Stimulated activated naive B cell treated with anti-CD40 and anti-IgM and Interleukin-4, amounts not matched to agents 10 μg/mL and 1 μg/mL and 100 μg/mL, for 72 hours (primary cell): ENCODE measurements around the gene EPHB4.
A peak's percentile ranks its signal among the peaks of the same experiment; 100 is the strongest.

Experiments
- ATAC-seq, 2 donors: fragments of 150-1000 bp; cut with Tn5 transposase; replicated peaks; 2 replicates each; pipeline ENCODE4 v1.10.0; 2021; ENCODE audit warnings: moderate library complexity in 1 of 2
- DNase-seq: peaks from one replicate; pipeline ENCODE4 v3.0.0; 2021
- H3K27ac Mint-ChIP-seq: one replicate; pipeline ENCODE4 v1.8.0; 2022; ENCODE audit warnings: mild to moderate bottlenecking, mixed read lengths
- H3K27me3 Mint-ChIP-seq, 2 donors: one replicate each; pipeline ENCODE4 v1.8.0; 2022; ENCODE audit warnings: mixed read lengths in 2 of 2
- H3K36me3 Mint-ChIP-seq, 2 donors: one replicate each; pipeline ENCODE4 v1.8.0; 2022; ENCODE audit warnings: mixed read lengths in 2 of 2, mild to moderate bottlenecking in 1 of 2
- H3K4me1 Mint-ChIP-seq, 2 donors: one replicate each; pipeline ENCODE4 v1.8.0; 2022; ENCODE audit warnings: mixed read lengths in 2 of 2, mild to moderate bottlenecking in 1 of 2
- H3K4me3 Mint-ChIP-seq, 2 donors: one replicate each; pipeline ENCODE4 v1.8.0; 2022; ENCODE audit warnings: mild to moderate bottlenecking in 2 of 2, mixed read lengths in 2 of 2, moderate library complexity in 1 of 2
- H3K9me3 Mint-ChIP-seq, 2 donors: one replicate each; pipeline ENCODE4 v1.8.0; 2022; ENCODE audit warnings: mixed read lengths in 2 of 2, mild to moderate bottlenecking in 1 of 2

The EPHB4 gene

GRCh38 chr7:100827330-100828226 is at the start of gene EPHB4:
TSS of gene EPHB4 (minus strand) at chr7:100827523. CDS start at chr7:100827030, 493 bp downstream.
- no peaks in the 10 kb centered on the region for H3K9me3 Mint-ChIP-seq
- peaks cover 21 to 29% of the 10 kb centered on the region in 2 donors for H3K4me1 Mint-ChIP-seq
- H3K27ac Mint-ChIP-seq: no peak within 1 kb of the TSS
- H3K36me3 Mint-ChIP-seq: peaks cover 4 to 8% of the 10 kb centered on the region in 2 donors
- DNase-seq: no peak
- H3K4me3 Mint-ChIP-seq: peak within 1 kb of the TSS; percentile 82
- H3K27me3 Mint-ChIP-seq: peaks cover 53 to 74% of the 10 kb centered on the region in 2 donors
- ATAC-seq: peak; percentile 45 to 60

- Mint-ChIP-seq H3K4me1 (peaks cover 39 to 55% of the 10 kb centered on the region in 2 donors), H3K27me3 (no peaks in the 10 kb centered on the region), H3K27ac (peak overlapping the region; percentile 99), H3K36me3 (peaks cover 47 to 79% of the 10 kb centered on the region in 2 donors), H3K4me3 (peak overlapping the region; percentile 89 to 98), H3K9me3 (no peaks in the 10 kb centered on the region)
- ATAC-seq (peak; percentile 59 to 69), DNase-seq (no peak)
Observed at GRCh38 chr7:100875356-100875751, 48.0 kb upstream of the EPHB4 start.

GRCh38 chr7:100874577-100875355 is 47.4 kb upstream of the EPHB4 start, which contains the start of gene SRRT:
TSS of gene SRRT (plus strand) at chr7:100875103. CDS start at chr7:100875591, 488 bp downstream.
- no peaks in the 10 kb centered on the region for H3K27me3 Mint-ChIP-seq
- peak within 1 kb of the TSS; percentile 99 for H3K27ac Mint-ChIP-seq
- peak within 1 kb of the TSS; percentile 89 to 98 for H3K4me3 Mint-ChIP-seq
- H3K4me1 Mint-ChIP-seq: peaks cover 36 to 49% of the 10 kb centered on the region in 2 donors
- DNase-seq: peak; percentile 98
- no peaks in the 10 kb centered on the region for H3K9me3 Mint-ChIP-seq
- ATAC-seq: peak; percentile 95
- H3K36me3 Mint-ChIP-seq: peaks cover 47 to 74% of the 10 kb centered on the region in 2 donors

- H3K27ac Mint-ChIP-seq: peak overlapping the region; percentile 99
- peaks cover 33 to 44% of the 10 kb centered on the region in 2 donors for H3K4me1 Mint-ChIP-seq
- H3K27me3 Mint-ChIP-seq: no peaks in the 10 kb centered on the region
- DNase-seq (no peak), ATAC-seq (peak in 1 of 2 donors; percentile 1)
- H3K9me3 Mint-ChIP-seq: no peaks in the 10 kb centered on the region
- peak overlapping the region; percentile 89 to 98 for H3K4me3 Mint-ChIP-seq
- peaks cover 44 to 70% of the 10 kb centered on the region in 2 donors for H3K36me3 Mint-ChIP-seq
Observed at GRCh38 chr7:100874300-100874576, 46.9 kb upstream of the EPHB4 start.

- ATAC-seq (no peak), DNase-seq (no peak)
- Mint-ChIP-seq H3K27me3 (no peaks in the 10 kb centered on the region), H3K4me1 (peaks cover 33 to 45% of the 10 kb centered on the region in 2 donors), H3K9me3 (no peaks in the 10 kb centered on the region), H3K36me3 (peaks cover 41 to 67% of the 10 kb centered on the region in 2 donors), H3K27ac (peak overlapping the region; percentile 99), H3K4me3 (peak overlapping the region; percentile 89 to 98)
Observed at GRCh38 chr7:100873599-100874299, 46.4 kb upstream of the EPHB4 start.

GRCh38 chr7:100867776-100868485 is 40.6 kb upstream of the EPHB4 start:
- peak overlapping the region; percentile 89 to 92 for H3K4me3 Mint-ChIP-seq
- peaks cover 29 to 37% of the 10 kb centered on the region in 2 donors for H3K4me1 Mint-ChIP-seq
- peak; percentile 6 to 10 for ATAC-seq
- H3K36me3 Mint-ChIP-seq: peaks cover 28 to 42% of the 10 kb centered on the region in 2 donors
- H3K27ac Mint-ChIP-seq: peak overlapping the region; percentile 84
- no peaks in the 10 kb centered on the region for H3K27me3 Mint-ChIP-seq
- no peaks in the 10 kb centered on the region for H3K9me3 Mint-ChIP-seq
- no peak for DNase-seq

GRCh38 chr7:100867040-100867775 is 39.9 kb upstream of the EPHB4 start, which contains the start of gene TRIP6:
TSS of gene TRIP6 (plus strand) at chr7:100867387. CDS start at chr7:100867498, 111 bp downstream.
- Mint-ChIP-seq H3K4me3 (peak within 1 kb of the TSS; percentile 92 to 95), H3K27ac (peak within 1 kb of the TSS; percentile 98), H3K27me3 (no peaks in the 10 kb centered on the region), H3K4me1 (peaks cover 25 to 37% of the 10 kb centered on the region in 2 donors), H3K9me3 (no peaks in the 10 kb centered on the region), H3K36me3 (peaks cover 31 to 44% of the 10 kb centered on the region in 2 donors)
- ATAC-seq (peak; percentile 63 to 67), DNase-seq (peak; percentile 53)

- Mint-ChIP-seq H3K36me3 (peaks cover 33 to 46% of the 10 kb centered on the region in 2 donors), H3K27me3 (no peaks in the 10 kb centered on the region), H3K27ac (peak overlapping the region; percentile 98), H3K4me1 (peaks cover 25 to 37% of the 10 kb centered on the region in 2 donors), H3K4me3 (peak overlapping the region; percentile 92 to 95), H3K9me3 (no peaks in the 10 kb centered on the region)
- ATAC-seq (peak in 1 of 2 donors; percentile 6), DNase-seq (no peak)
Observed at GRCh38 chr7:100866729-100867039, 39.4 kb upstream of the EPHB4 start.

- peaks cover 21 to 37% of the 10 kb centered on the region in 2 donors for H3K4me1 Mint-ChIP-seq
- no peaks in the 10 kb centered on the region for H3K9me3 Mint-ChIP-seq
- H3K27ac Mint-ChIP-seq: peak overlapping the region; percentile 98
- peaks cover 29 to 42% of the 10 kb centered on the region in 2 donors for H3K36me3 Mint-ChIP-seq
- H3K27me3 Mint-ChIP-seq: no peaks in the 10 kb centered on the region
- peak overlapping the region; percentile 92 to 95 for H3K4me3 Mint-ChIP-seq
- peak; percentile 56 to 67 for ATAC-seq
- DNase-seq: no peak
Observed at GRCh38 chr7:100865938-100866728, 38.8 kb upstream of the EPHB4 start.

- peaks cover 19 to 37% of the 10 kb centered on the region in 2 donors for H3K4me1 Mint-ChIP-seq
- no peaks in the 10 kb centered on the region for H3K27me3 Mint-ChIP-seq
- H3K27ac Mint-ChIP-seq: peak overlapping the region; percentile 98
- H3K36me3 Mint-ChIP-seq: peaks cover 32 to 43% of the 10 kb centered on the region in 2 donors
- H3K9me3 Mint-ChIP-seq: no peaks in the 10 kb centered on the region
- ATAC-seq: peak in 1 of 2 donors; percentile 1
- no peak for DNase-seq
- peak overlapping the region; percentile 92 to 95 for H3K4me3 Mint-ChIP-seq
Observed at GRCh38 chr7:100865372-100865911, 38.1 kb upstream of the EPHB4 start.

GRCh38 chr7:100864263-100864845 is 37.0 kb upstream of the EPHB4 start:
- no peak for ATAC-seq
- Mint-ChIP-seq H3K27me3 (no peaks in the 10 kb centered on the region), H3K36me3 (peaks cover 36 to 51% of the 10 kb centered on the region in 2 donors)

More at GRCh38 chr7:100864263-100864845, 37.0 kb upstream of the EPHB4 start:
- Mint-ChIP-seq H3K27ac (peak overlapping the region; percentile 56), H3K9me3 (no peaks in the 10 kb centered on the region), H3K4me1 (peaks cover 23 to 44% of the 10 kb centered on the region in 2 donors), H3K4me3 (no peak overlapping the region)
- DNase-seq: no peak
